NCI-H1105 (cell line): ENCODE data around the gene TBC1D21.
"Not testable (repeated sequence)": the region's sequence is repeated elsewhere in the genome, so short reads cannot be mapped to it uniquely, and the experiment has no call there.

Experiments
- DNase-seq: peaks from one replicate; lab custom pipeline; 2025; lab: John Stamatoyannopoulos, UW

Gene TBC1D21

GRCh38 chr15:73930790-73931281 is 57.5 kb downstream of the TBC1D21 start:
- DNase-seq, result no peak

- DNase-seq, result no peak
These were observed 58.1 kb downstream of the TBC1D21 start for GRCh38 chr15:73931441-73931840.

- DNase-seq, result no peak
These were observed 59.2 kb downstream of the TBC1D21 start for GRCh38 chr15:73932381-73933191.

GRCh38 chr15:73934281-73934680 is 60.9 kb downstream of the TBC1D21 start:
- no peak for DNase-seq

- no peak for DNase-seq
These were observed 62.2 kb downstream of the TBC1D21 start for GRCh38 chr15:73935547-73935946.

GRCh38 chr15:73936181-73936580 is 62.8 kb downstream of the TBC1D21 start:
- DNase-seq, result no peak

GRCh38 chr15:73936588-73937290 is 63.4 kb downstream of the TBC1D21 start:
- DNase-seq, result no peak

GRCh38 chr15:73937296-73937695 is 63.9 kb downstream of the TBC1D21 start:
- no peak for DNase-seq

GRCh38 chr15:73937726-73938125 is 64.4 kb downstream of the TBC1D21 start:
- no peak for DNase-seq

GRCh38 chr15:73938516-73938915 is 65.2 kb downstream of the TBC1D21 start:
- not testable (repeated sequence) for DNase-seq
